Measurements from ENCODE around the gene SLC5A11. TPM values are rescaled to one million over a fixed set of nuclear protein-coding genes. Genes with fewer than 3 reads are reported as not detected.

The SLC5A11 gene
- total RNA-seq, 1 experiment from 2014 or later = 0.51 TPM

DNA sequence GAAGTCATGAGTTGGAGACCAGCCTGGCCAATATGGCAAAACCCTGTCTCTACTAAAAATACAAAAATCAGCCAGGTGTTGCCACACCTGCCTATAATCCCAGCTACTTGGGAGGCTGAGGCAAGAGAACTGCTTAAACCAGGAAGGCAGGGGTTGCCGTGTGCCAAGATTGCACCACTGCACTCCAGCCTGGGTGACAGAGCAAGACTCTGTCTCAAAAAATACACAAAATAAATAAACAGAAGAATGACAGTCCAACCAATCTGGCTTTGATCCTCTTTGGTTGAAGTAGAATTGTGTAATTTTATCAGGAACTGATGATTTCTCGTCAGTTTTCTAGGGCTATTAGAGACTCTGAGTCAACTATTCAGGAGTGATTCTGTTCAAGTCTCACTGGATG lies 79.4 kb downstream of the SLC5A11 start:
- H3F3A ChIP-seq (ENCODE audit: low read length, unreplicated experiment) = no peaks in the 10 kb centered on the region
- H3K27me3 ChIP-seq (ENCODE audit: low read length) = no peaks in the 10 kb centered on the region
- H2AFZ ChIP-seq (ENCODE audit: low read length) = no peak overlapping the region
- ATAC-seq (no peak), DNase-seq (no peak)
- H3K9me2 ChIP-seq (replicated peaks; ENCODE audit: low read length) = no peaks in the 10 kb centered on the region
- BruUV-seq (replicated peaks) = no TSS peak
- no peaks in the 10 kb centered on the region for H3K4me1 ChIP-seq (ENCODE audit: insufficient read depth, low read length)
- intact Hi-C loops (cut with micrococcal nuclease) = no loop called here
- H3K9ac ChIP-seq (ENCODE audit: low read length) = no peak overlapping the region
- no peaks in the 10 kb centered on the region for H3K9me3 ChIP-seq (ENCODE audit: low read length)
- no peaks in the 10 kb centered on the region for H4K20me1 ChIP-seq (ENCODE audit: low read length)
- H3K27ac ChIP-seq (ENCODE audit: low read length) = no peak overlapping the region
- ChIA-PET POLR2A (ENCODE audit: unreplicated experiment) (no interaction called here), CTCF (no interaction called here)
- peaks cover 2% of the 10 kb centered on the region; the same call in 1 of the 2 replicates for H3K36me3 ChIP-seq (ENCODE audit: low read depth, low read length)
- H3K4me3 ChIP-seq (ENCODE audit: low read length) = no peak overlapping the region
- no peak overlapping the region for H3K4me2 ChIP-seq (ENCODE audit: low read length)
- TF ChIP-seq, protein P1, sequence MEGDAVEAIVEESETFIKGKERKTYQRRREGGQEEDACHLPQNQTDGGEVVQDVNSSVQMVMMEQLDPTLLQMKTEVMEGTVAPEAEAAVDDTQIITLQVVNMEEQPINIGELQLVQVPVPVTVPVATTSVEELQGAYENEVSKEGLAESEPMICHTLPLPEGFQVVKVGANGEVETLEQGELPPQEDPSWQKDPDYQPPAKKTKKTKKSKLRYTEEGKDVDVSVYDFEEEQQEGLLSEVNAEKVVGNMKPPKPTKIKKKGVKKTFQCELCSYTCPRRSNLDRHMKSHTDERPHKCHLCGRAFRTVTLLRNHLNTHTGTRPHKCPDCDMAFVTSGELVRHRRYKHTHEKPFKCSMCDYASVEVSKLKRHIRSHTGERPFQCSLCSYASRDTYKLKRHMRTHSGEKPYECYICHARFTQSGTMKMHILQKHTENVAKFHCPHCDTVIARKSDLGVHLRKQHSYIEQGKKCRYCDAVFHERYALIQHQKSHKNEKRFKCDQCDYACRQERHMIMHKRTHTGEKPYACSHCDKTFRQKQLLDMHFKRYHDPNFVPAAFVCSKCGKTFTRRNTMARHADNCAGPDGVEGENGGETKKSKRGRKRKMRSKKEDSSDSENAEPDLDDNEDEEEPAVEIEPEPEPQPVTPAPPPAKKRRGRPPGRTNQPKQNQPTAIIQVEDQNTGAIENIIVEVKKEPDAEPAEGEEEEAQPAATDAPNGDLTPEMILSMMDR (conservative IDR thresholded peaks at IDR 0.05; ENCODE audit: low read depth, low read length) = no peak
- TF ChIP-seq EZH2phosphoT487 (IDR thresholded peaks at IDR 0.05; ENCODE audit: borderline replicate concordance, low read length) (no peak), EZH2 (IDR thresholded peaks at IDR 0.05; ENCODE audit: low read length, unreplicated experiment) (no peak)
- no peaks in the 10 kb centered on the region for H3K79me2 ChIP-seq (ENCODE audit: low read length)

DNA sequence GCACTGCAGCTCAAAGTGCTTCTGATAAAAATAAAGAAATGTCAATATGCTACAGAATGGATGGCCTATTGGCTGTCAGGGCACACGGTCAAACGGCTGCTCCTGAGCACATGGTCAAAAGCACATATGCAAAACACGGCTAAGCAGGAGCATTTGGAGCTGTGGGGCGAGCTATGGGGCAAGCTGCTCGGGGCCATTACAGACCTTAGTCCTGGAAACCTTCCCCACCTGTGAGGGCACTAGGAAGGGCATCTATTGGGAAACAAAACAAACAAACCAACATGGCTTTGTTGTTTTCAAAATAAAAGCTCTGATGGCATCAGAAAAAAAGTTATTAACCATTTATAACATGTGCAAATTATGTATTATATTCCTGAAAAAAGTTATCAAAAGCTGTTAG lies 83.6 kb downstream of the SLC5A11 start:
- intact Hi-C loops (cut with micrococcal nuclease) = no loop called here
- Histone ChIP-seq H3K9ac (ENCODE audit: low read length) (no peak overlapping the region), H4K20me1 (ENCODE audit: low read length) (no peaks in the 10 kb centered on the region), H3K4me3 (ENCODE audit: low read length) (no peak overlapping the region), H3K9me2 (replicated peaks; ENCODE audit: low read length) (no peaks in the 10 kb centered on the region), H3K27ac (ENCODE audit: low read length) (no peak overlapping the region), H3K36me3 (ENCODE audit: low read depth, low read length) (peaks cover 3% of the 10 kb centered on the region; the same call in 1 of the 2 replicates), H3K27me3 (ENCODE audit: low read length) (no peaks in the 10 kb centered on the region), H2AFZ (ENCODE audit: low read length) (no peak overlapping the region), H3F3A (ENCODE audit: low read length, unreplicated experiment) (no peaks in the 10 kb centered on the region), H3K79me2 (ENCODE audit: low read length) (no peaks in the 10 kb centered on the region), H3K9me3 (ENCODE audit: low read length) (no peaks in the 10 kb centered on the region), H3K4me2 (ENCODE audit: low read length) (no peak overlapping the region), H3K4me1 (ENCODE audit: insufficient read depth, low read length) (no peaks in the 10 kb centered on the region)
- POLR2A ChIA-PET (ENCODE audit: unreplicated experiment) = no interaction called here
- CTCF ChIA-PET = no interaction called here
- DNase-seq (no peak), ATAC-seq (no peak)
- TF ChIP-seq, protein P1 (conservative IDR thresholded peaks at IDR 0.05; ENCODE audit: low read depth, low read length) = no peak
- no peak for TF ChIP-seq EZH2 (IDR thresholded peaks at IDR 0.05; ENCODE audit: low read length, unreplicated experiment)
- no peak for TF ChIP-seq EZH2phosphoT487 (IDR thresholded peaks at IDR 0.05; ENCODE audit: borderline replicate concordance, low read length)
- no TSS peak for BruUV-seq (replicated peaks)

DNA sequence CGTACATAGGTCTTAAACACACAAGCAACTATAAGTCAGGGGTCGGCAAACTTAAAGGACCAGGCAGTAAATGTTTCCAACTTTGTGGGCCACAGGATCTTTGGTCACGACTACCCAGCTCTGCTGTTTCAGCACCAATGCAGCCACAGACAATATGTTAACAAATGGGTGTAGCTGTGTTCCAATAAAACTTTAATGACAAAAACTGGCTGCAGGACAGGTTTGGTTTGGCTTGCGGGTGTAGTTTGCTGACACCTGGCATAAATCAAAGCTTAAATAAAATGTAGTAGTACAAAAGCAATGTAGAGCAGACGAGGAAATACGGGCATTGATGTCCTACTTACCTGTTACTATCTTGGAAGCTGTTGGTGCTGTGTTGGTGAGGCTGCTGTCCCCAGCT lies 84.7 kb downstream of the SLC5A11 start:
- Histone ChIP-seq H3K36me3 (ENCODE audit: low read depth, low read length) (peaks cover 3% of the 10 kb centered on the region; the same call in 1 of the 2 replicates), H3K27ac (ENCODE audit: low read length) (no peak overlapping the region), H3F3A (ENCODE audit: low read length, unreplicated experiment) (no peaks in the 10 kb centered on the region), H3K79me2 (ENCODE audit: low read length) (no peaks in the 10 kb centered on the region), H3K27me3 (ENCODE audit: low read length) (no peaks in the 10 kb centered on the region), H3K9me3 (ENCODE audit: low read length) (no peaks in the 10 kb centered on the region), H3K9ac (ENCODE audit: low read length) (no peak overlapping the region), H3K4me1 (ENCODE audit: insufficient read depth, low read length) (no peaks in the 10 kb centered on the region), H4K20me1 (ENCODE audit: low read length) (no peaks in the 10 kb centered on the region), H3K9me2 (replicated peaks; ENCODE audit: low read length) (no peaks in the 10 kb centered on the region), H3K4me3 (ENCODE audit: low read length) (no peak overlapping the region), H2AFZ (ENCODE audit: low read length) (no peak overlapping the region), H3K4me2 (ENCODE audit: low read length) (no peak overlapping the region)
- CTCF ChIA-PET = no interaction called here
- intact Hi-C loops (cut with micrococcal nuclease) = no loop called here
- no peak for DNase-seq
- no TSS peak for BruUV-seq (replicated peaks)
- no peak for TF ChIP-seq EZH2phosphoT487 (IDR thresholded peaks at IDR 0.05; ENCODE audit: borderline replicate concordance, low read length)
- ATAC-seq = no peak
- POLR2A ChIA-PET (ENCODE audit: unreplicated experiment) = no interaction called here
